Gastrocnemius medialis (tissue), 4 donors: ENCODE measurements around the gene F13A1. TPM values are rescaled to one million over a fixed set of nuclear protein-coding genes. Genes with fewer than 3 reads are reported as not detected.

Source experiments
- ATAC-seq, 2 donors: fragments of 150-250 bp; one replicate each; pipeline ENCODE4 v1.9.1; 2016
- DNase-seq, 2 donors: peaks; one replicate each; pipeline ENCODE4 v3.0.0-alpha.2; 2019
- H3K27ac ChIP-seq, 4 donors: fragments of 200-600 bp; sonication (generic); 1 replicate in 1 of 4; 2 replicates in 3 of 4; pipeline ENCODE4 v1.5.1; 2016 to 2018; ENCODE audit warnings: mild to moderate bottlenecking in 2 of 4, moderate library complexity in 1 of 4
- H3K27me3 ChIP-seq, 3 donors: fragments of 200-600 bp; sonication (generic) in 2 of 3; 1 replicate in 1 of 3; 2 replicates in 2 of 3; pipeline versions ENCODE4 v1.5.1 to v1.6.0; 2016 to 2019; ENCODE audit warnings: mild to moderate bottlenecking in 1 of 3, moderate library complexity in 1 of 3
- H3K36me3 ChIP-seq, 2 donors: fragments of 200-600 bp; sonication (generic) in 1 of 2; one replicate each; pipeline ENCODE4 v1.5.1; 2017 to 2018
- H3K4me1 ChIP-seq, 2 donors: fragments of 200-600 bp; sonication (generic) in 1 of 2; one replicate each; pipeline ENCODE4 v1.5.1; 2016 to 2017; ENCODE audit warnings: mild to moderate bottlenecking in 2 of 2
- H3K4me3 ChIP-seq, 4 donors: fragments of 200-600 bp; sonication (generic) in 3 of 4; 1 replicate in 1 of 4; 2 replicates in 3 of 4; pipeline ENCODE4 v1.5.1; 2016 to 2019; ENCODE audit warnings: mild to moderate bottlenecking in 2 of 4
- H3K9me3 ChIP-seq, 3 donors: fragments of 200-600 bp; sonication (generic) in 2 of 3; 1 replicate in 1 of 3; 2 replicates in 2 of 3; pipeline ENCODE4 v1.5.1; 2016 to 2019
- CTCF ChIP-seq, 5 experiments: fragments of 450-650 bp in 3 of 5; fragments of 200-600 bp in 2 of 5; sonication (generic) in 2 of 5; IDR thresholded peaks in 4 of 5; conservative IDR thresholded peaks in 1 of 5; 1 replicate in 4 of 5; 2 replicates in 1 of 5; pipeline ENCODE4 v1.5.1; 2016 to 2019; ENCODE audit warnings: antibody characterized with exemption in 5 of 5, mild to moderate bottlenecking in 3 of 5, moderate library complexity in 3 of 5
- POLR2A ChIP-seq, 2 donors: fragments of 450-650 bp; IDR thresholded peaks; one replicate each; pipeline ENCODE4 v1.6.1; 2017; ENCODE audit warnings: antibody characterized with exemption in 2 of 2, mild to moderate bottlenecking in 2 of 2, moderate library complexity in 2 of 2
- in situ Hi-C, 4 donors: fragments of 200-750 bp; cut with MboI; loops; one replicate each; pipeline versions ENCODE4 v1.15.0 to v1.8.0; 2017; ENCODE audit warnings: low sequenced_read_pairs in 4 of 4
- intact Hi-C: fragments of 100-400 bp; cut with DNase I; formaldehyde crosslinking; loops from one replicate; pipeline ENCODE4 v1.15.1; 2023; ENCODE audit warnings: low total_unique reads
- total RNA-seq, 4 donors: library from RNA; depleted of rRNA; stranded (reverse); fragments of >200 nt; gene quantifications; one replicate each; pipeline versions ENCODE4 v1.1.0 to v1.2.3, GENCODE V29; 2016

The F13A1 gene
- total RNA-seq, 4 donors from 2014 or later = 19.9 to 61.1 (median 33.9) TPM

- Histone ChIP-seq H3K9me3 (no peaks in the 10 kb centered on the region), H3K27me3 (no peaks in the 10 kb centered on the region), H3K4me1 (no peaks in the 10 kb centered on the region), H3K27ac (no peak overlapping the region), H3K4me3 (no peak overlapping the region), H3K36me3 (no peaks in the 10 kb centered on the region)
- DNase-seq (no peak), ATAC-seq (no peak)
- TF ChIP-seq CTCF (IDR thresholded peaks at IDR 0.05 in 4 of 5, conservative IDR thresholded peaks at IDR 0.05 in 1 of 5) (no peak), POLR2A (IDR thresholded peaks at IDR 0.05) (no peak)
- in situ Hi-C loops (no loop called here), intact Hi-C loops (no loop called here)
Measured at GRCh38 chr6:6164367-6164766, 156.1 kb downstream of the F13A1 start.

- DNase-seq = no peak
- TF ChIP-seq CTCF (IDR thresholded peaks at IDR 0.05 in 4 of 5, conservative IDR thresholded peaks at IDR 0.05 in 1 of 5) (no peak), POLR2A (IDR thresholded peaks at IDR 0.05) (no peak)
- intact Hi-C loops = no loop called here
- ATAC-seq = no peak
- no peaks in the 10 kb centered on the region for H3K9me3 ChIP-seq
- no peaks in the 10 kb centered on the region for H3K27me3 ChIP-seq
- H3K4me3 ChIP-seq = no peak overlapping the region
- H3K27ac ChIP-seq = no peak overlapping the region
- no peaks in the 10 kb centered on the region for H3K36me3 ChIP-seq
- in situ Hi-C loops = no loop called here
- H3K4me1 ChIP-seq = no peaks in the 10 kb centered on the region
Measured at GRCh38 chr6:6154335-6154734, 166.1 kb downstream of the F13A1 start.

GRCh38 chr6:6152060-6152459 lies 168.4 kb downstream of the F13A1 start:
- H3K4me1 ChIP-seq = no peaks in the 10 kb centered on the region
- no peak for TF ChIP-seq POLR2A (IDR thresholded peaks at IDR 0.05)
- no peak for TF ChIP-seq CTCF (IDR thresholded peaks at IDR 0.05 in 4 of 5, conservative IDR thresholded peaks at IDR 0.05 in 1 of 5)
- no peak for DNase-seq
- H3K36me3 ChIP-seq = no peaks in the 10 kb centered on the region
- H3K9me3 ChIP-seq = no peaks in the 10 kb centered on the region
- no peaks in the 10 kb centered on the region for H3K27me3 ChIP-seq
- intact Hi-C loops (no loop called here), in situ Hi-C loops (no loop called here)
- ATAC-seq = no peak
- H3K4me3 ChIP-seq = no peak overlapping the region
- H3K27ac ChIP-seq = no peak overlapping the region

GRCh38 chr6:6148192-6148815 lies 172.2 kb downstream of the F13A1 start:
- intact Hi-C loops (no loop called here), in situ Hi-C loops (no loop called here)
- Histone ChIP-seq H3K4me3 (no peak overlapping the region), H3K36me3 (no peaks in the 10 kb centered on the region), H3K9me3 (no peaks in the 10 kb centered on the region), H3K27ac (no peak overlapping the region), H3K27me3 (no peaks in the 10 kb centered on the region), H3K4me1 (no peaks in the 10 kb centered on the region)
- ATAC-seq = no peak
- DNase-seq = no peak
- TF ChIP-seq POLR2A (IDR thresholded peaks at IDR 0.05) (no peak), CTCF (IDR thresholded peaks at IDR 0.05 in 4 of 5, conservative IDR thresholded peaks at IDR 0.05 in 1 of 5) (no peak)
